HG03196 (cell line): ENCODE data around the gene MITD1.
A peak's percentile ranks its signal among the peaks of the same experiment; 100 is the strongest.
"Not testable (repeated sequence)": the region's sequence is repeated elsewhere in the genome, so short reads cannot be mapped to it uniquely, and the experiment has no call there.

Experiments used
- ATAC-seq: cut with Tn5 transposase; IDR thresholded peaks from one replicate; pipeline ENCODE4 v1.9.1; 2021; ENCODE audit not compliant: unreplicated experiment

MITD1 gene

GRCh38 chr2:99180755-99181623 lies at the start of gene MITD1, which contains the start of gene MRPL30:
Gene MITD1 (minus strand): TSS chr2:99181058. CDS start chr2:99180981, 77 bp downstream.
Gene MRPL30 (plus strand): TSS chr2:99181184. CDS start chr2:99186204, 5,020 bp downstream.
- ATAC-seq = peak; percentile 94

- no peak for ATAC-seq
Observed at GRCh38 chr2:99217929-99218501, 37.2 kb upstream of the MITD1 start.

- no peak for ATAC-seq
Observed at GRCh38 chr2:99216096-99216495, 35.2 kb upstream of the MITD1 start.

- ATAC-seq = no peak
Observed at GRCh38 chr2:99205491-99205890, 24.6 kb upstream of the MITD1 start.

GRCh38 chr2:99201959-99202678 lies 21.3 kb upstream of the MITD1 start:
- no peak for ATAC-seq

GRCh38 chr2:99200076-99200800 lies 19.4 kb upstream of the MITD1 start:
- ATAC-seq = no peak

- ATAC-seq = no peak
Observed at GRCh38 chr2:99198103-99198841, 17.4 kb upstream of the MITD1 start.

GRCh38 chr2:99192364-99192763 lies 11.5 kb upstream of the MITD1 start:
- ATAC-seq = not testable (repeated sequence)

GRCh38 chr2:99190548-99190947 lies 9.7 kb upstream of the MITD1 start:
- no peak for ATAC-seq

- no peak for ATAC-seq
Observed at GRCh38 chr2:99188357-99188756, 7.5 kb upstream of the MITD1 start.

GRCh38 chr2:99187011-99187410 lies 6.2 kb upstream of the MITD1 start:
- ATAC-seq = no peak

- no peak for ATAC-seq
Observed at GRCh38 chr2:99184811-99185210, 4.0 kb upstream of the MITD1 start.

- no peak for ATAC-seq
Observed at GRCh38 chr2:99183025-99183424, 2.2 kb upstream of the MITD1 start.

- no peak for ATAC-seq
Observed at GRCh38 chr2:99181624-99182000, 754 bp upstream of the MITD1 start.

- ATAC-seq = no peak
Observed at GRCh38 chr2:99171377-99172140, 9.3 kb downstream of the MITD1 start.

GRCh38 chr2:99169534-99169933 lies 11.3 kb downstream of the MITD1 start:
- ATAC-seq = no peak

GRCh38 chr2:99166218-99166617 lies 14.6 kb downstream of the MITD1 start:
- no peak for ATAC-seq

GRCh38 chr2:99159594-99159993 lies 21.3 kb downstream of the MITD1 start:
- ATAC-seq = no peak

GRCh38 chr2:99158599-99158998 lies 22.3 kb downstream of the MITD1 start:
- ATAC-seq = no peak

- no peak for ATAC-seq
Observed at GRCh38 chr2:99156891-99157290, 24.0 kb downstream of the MITD1 start.
